Gastroesophageal sphincter (tissue), 4 donors: ENCODE data around the gene BDNF. TPM values are rescaled to one million over a fixed set of nuclear protein-coding genes. Genes with fewer than 3 reads are reported as not detected.

ENCODE experiments used
- ATAC-seq: fragments of 150-250 bp; one replicate; pipeline ENCODE4 v1.9.1; 2016; ENCODE audit warnings: mild to moderate bottlenecking, moderate library complexity
- H3K27ac ChIP-seq, 4 donors: fragments of 200-600 bp; sonication (generic) in 3 of 4; 1 replicate in 3 of 4; 2 replicates in 1 of 4; pipeline ENCODE4 v1.5.1; 2016 to 2019
- H3K27me3 ChIP-seq: fragments of 200-600 bp; sonication (generic); one replicate; pipeline ENCODE4 v1.5.1; 2019
- H3K36me3 ChIP-seq, 2 donors: fragments of 200-600 bp; sonication (generic); one replicate each; pipeline ENCODE4 v1.5.1; 2019; ENCODE audit warnings: control low read depth in 1 of 2
- H3K4me1 ChIP-seq, 3 donors: fragments of 200-600 bp; sonication (generic); 1 replicate in 2 of 3; 2 replicates in 1 of 3; pipeline ENCODE4 v1.5.1; 2016 to 2019; ENCODE audit warnings: control low read depth in 2 of 3
- H3K4me3 ChIP-seq, 2 donors: fragments of 200-600 bp; sonication (generic); one replicate each; pipeline ENCODE4 v1.5.1; 2019; ENCODE audit warnings: mild to moderate bottlenecking in 1 of 2, moderate library complexity in 1 of 2
- H3K9me3 ChIP-seq, 3 donors: fragments of 200-600 bp; sonication (generic); one replicate each; pipeline ENCODE4 v1.5.1; 2017 to 2019; ENCODE audit warnings: control low read depth in 2 of 3
- CTCF ChIP-seq, 4 experiments: fragments of 200-600 bp in 2 of 4; fragments of 450-650 bp in 2 of 4; sonication (generic) in 1 of 4; IDR thresholded peaks; one replicate each; pipeline ENCODE4 v1.5.1; 2017 to 2019; ENCODE audit warnings: antibody characterized with exemption in 4 of 4, mild to moderate bottlenecking in 2 of 4, moderate library complexity in 2 of 4
- EP300 ChIP-seq: sonication (generic); formaldehyde crosslinking; IDR thresholded peaks from one replicate; pipeline ENCODE4 v1.6.1; 2017; ENCODE audit warnings: antibody characterized with exemption, mild to moderate bottlenecking
- POLR2A ChIP-seq, 2 donors: fragments of 450-650 bp; IDR thresholded peaks; one replicate each; pipeline ENCODE4 v1.6.1; 2017; ENCODE audit warnings: antibody characterized with exemption in 2 of 2, mild to moderate bottlenecking in 2 of 2, moderate library complexity in 1 of 2
- POLR2AphosphoS5 ChIP-seq: sonication (generic); formaldehyde crosslinking; IDR thresholded peaks from one replicate; pipeline ENCODE4 v1.6.1; 2017; ENCODE audit warnings: antibody characterized with exemption
- WGBS, 2 donors: methylation state at CpG; one replicate each; pipeline ENCODE4 v1.1.5; 2018; ENCODE audit warnings: low coverage in 1 of 2; 5-methylcytosine and 5-hydroxymethylcytosine counted together
- total RNA-seq, 4 donors: library from RNA; depleted of rRNA; stranded (reverse); fragments of >200 nt; gene quantifications; one replicate each; pipeline ENCODE4 v1.1.0, GENCODE V29; 2016

Gene BDNF
- total RNA-seq, 4 donors from 2014 or later: 0.31 to 0.62 (median 0.37) TPM; not detected in 1

GRCh38 chr11:27610280-27610679, 90.0 kb downstream of the BDNF start:
- ATAC-seq: no peak
- Histone ChIP-seq H3K27me3 (no peaks in the 10 kb centered on the region), H3K27ac (no peak overlapping the region), H3K4me3 (no peak overlapping the region), H3K9me3 (no peaks in the 10 kb centered on the region), H3K36me3 (no peaks in the 10 kb centered on the region), H3K4me1 (no peaks in the 10 kb centered on the region)
- TF ChIP-seq POLR2A (IDR thresholded peaks at IDR 0.05): no peak
- TF ChIP-seq EP300: no peak
- TF ChIP-seq CTCF (IDR thresholded peaks at IDR 0.05): no peak
- no peak for TF ChIP-seq POLR2AphosphoS5
- 92% methylated on average over 3 of the region's 3 CpGs; no CpG with 5 or more reads in 1 of the 2 donors for WGBS, 2 donors

GRCh38 chr11:27608951-27609350, 91.3 kb downstream of the BDNF start:
- TF ChIP-seq POLR2A (IDR thresholded peaks at IDR 0.05): no peak
- TF ChIP-seq POLR2AphosphoS5: no peak
- TF ChIP-seq EP300: no peak
- TF ChIP-seq CTCF (IDR thresholded peaks at IDR 0.05): no peak
- 82 to 83% methylated on average over 2 of the region's 2 CpGs for WGBS, 2 donors
- no peak for ATAC-seq

GRCh38 chr11:27605422-27605821, 94.8 kb downstream of the BDNF start:
- Histone ChIP-seq H3K4me3 (no peak overlapping the region), H3K4me1 (no peaks in the 10 kb centered on the region), H3K9me3 (no peaks in the 10 kb centered on the region), H3K27ac (no peak overlapping the region), H3K27me3 (no peaks in the 10 kb centered on the region), H3K36me3 (no peaks in the 10 kb centered on the region)
- ATAC-seq: no peak
- TF ChIP-seq EP300: no peak

More at GRCh38 chr11:27608951-27609350, 91.3 kb downstream of the BDNF start:
- Histone ChIP-seq H3K36me3 (no peaks in the 10 kb centered on the region), H3K27ac (no peak overlapping the region), H3K9me3 (no peaks in the 10 kb centered on the region), H3K4me1 (no peaks in the 10 kb centered on the region), H3K27me3 (no peaks in the 10 kb centered on the region), H3K4me3 (no peak overlapping the region)

Other genes starting within 250 kb of the BDNF start
- gene LGR4, start 227.7 kb downstream of the BDNF start, total RNA-seq: 10 to 100 TPM; 21.0 to 35.9 (median 31.8) TPM
- 10 to 100 TPM; 37.6 to 56.2 (median 51.1) TPM for gene LIN7C, start 193.7 kb downstream of the BDNF start, total RNA-seq